GM12892 (cell line): ENCODE data around the gene CYBRD1.

Source experiments
- POLR2A ChIP-seq: IDR thresholded peaks from 2 replicates; pipeline ENCODE4 v1.6.1; 2011; ENCODE audit warnings: low read depth, low read length, control low read depth
- POLR2AphosphoS5 ChIP-seq: IDR thresholded peaks from 2 replicates; pipeline ENCODE4 v1.6.1; 2011; ENCODE audit warnings: low read depth, low read length, control low read depth

- no peak for TF ChIP-seq POLR2AphosphoS5
- TF ChIP-seq POLR2A, result no peak
Measured at GRCh38 chr2:171566057-171566456, 43.8 kb downstream of the CYBRD1 start.
